IPS-20b (cell line): ENCODE results near the gene SLC6A18.
"Not testable (repeated sequence)": the region's sequence is repeated elsewhere in the genome, so short reads cannot be mapped to it uniquely, and the experiment has no call there.

Experiments
- H3K27ac ChIP-seq: one replicate; pipeline ENCODE4 v1.5.1; 2013; ENCODE audit warnings: low read length
- H3K27me3 ChIP-seq: 2 replicates; pipeline ENCODE4 v1.6.1; 2013; ENCODE audit warnings: mild to moderate bottlenecking, low read length, inconsistent platforms; ENCODE audit not compliant: insufficient read depth
- H3K36me3 ChIP-seq: 2 replicates; pipeline ENCODE4 v1.6.1; 2013; ENCODE audit warnings: low read depth, mild to moderate bottlenecking, inconsistent platforms, low read length, moderate library complexity; ENCODE audit not compliant: insufficient read depth
- H3K4me1 ChIP-seq: 2 replicates; pipeline ENCODE4 v1.6.1; 2013; ENCODE audit warnings: mild to moderate bottlenecking, control low read depth, inconsistent platforms, low read length, moderate library complexity; ENCODE audit not compliant: insufficient read depth
- H3K4me3 ChIP-seq: 2 replicates; pipeline ENCODE4 v1.5.1; 2013; ENCODE audit warnings: mild to moderate bottlenecking, low read length, inconsistent platforms
- H3K9ac ChIP-seq: 2 replicates; pipeline ENCODE4 v1.6.1; 2013; ENCODE audit warnings: low read depth, mild to moderate bottlenecking, inconsistent platforms, low read length, moderate library complexity
- H3K9me3 ChIP-seq: 2 replicates; pipeline ENCODE4 v1.6.1; 2013; ENCODE audit warnings: mild to moderate bottlenecking, low read depth, low read length, inconsistent platforms; ENCODE audit not compliant: insufficient read depth

SLC6A18 gene

GRCh38 chr5:1277781-1278180, 52.6 kb downstream of the SLC6A18 start:
- peaks cover 18% of the 10 kb centered on the region; the same call in 1 of the 2 replicates for H3K36me3 ChIP-seq
- no peak overlapping the region for H3K9ac ChIP-seq
- H3K4me1 ChIP-seq = no peaks in the 10 kb centered on the region
- H3K4me3 ChIP-seq = no peak overlapping the region
- H3K27me3 ChIP-seq = no peaks in the 10 kb centered on the region
- H3K9me3 ChIP-seq = no peaks in the 10 kb centered on the region
- no peak overlapping the region for H3K27ac ChIP-seq

- no peak overlapping the region for H3K27ac ChIP-seq
- H3K4me1 ChIP-seq = no peaks in the 10 kb centered on the region
- H3K27me3 ChIP-seq = no peaks in the 10 kb centered on the region
- no peak overlapping the region for H3K9ac ChIP-seq
- H3K9me3 ChIP-seq = no peaks in the 10 kb centered on the region
- peaks cover 18% of the 10 kb centered on the region; the same call in 1 of the 2 replicates for H3K36me3 ChIP-seq
- no peak overlapping the region for H3K4me3 ChIP-seq
Observed at GRCh38 chr5:1278216-1278615, 53.0 kb downstream of the SLC6A18 start.

DNA sequence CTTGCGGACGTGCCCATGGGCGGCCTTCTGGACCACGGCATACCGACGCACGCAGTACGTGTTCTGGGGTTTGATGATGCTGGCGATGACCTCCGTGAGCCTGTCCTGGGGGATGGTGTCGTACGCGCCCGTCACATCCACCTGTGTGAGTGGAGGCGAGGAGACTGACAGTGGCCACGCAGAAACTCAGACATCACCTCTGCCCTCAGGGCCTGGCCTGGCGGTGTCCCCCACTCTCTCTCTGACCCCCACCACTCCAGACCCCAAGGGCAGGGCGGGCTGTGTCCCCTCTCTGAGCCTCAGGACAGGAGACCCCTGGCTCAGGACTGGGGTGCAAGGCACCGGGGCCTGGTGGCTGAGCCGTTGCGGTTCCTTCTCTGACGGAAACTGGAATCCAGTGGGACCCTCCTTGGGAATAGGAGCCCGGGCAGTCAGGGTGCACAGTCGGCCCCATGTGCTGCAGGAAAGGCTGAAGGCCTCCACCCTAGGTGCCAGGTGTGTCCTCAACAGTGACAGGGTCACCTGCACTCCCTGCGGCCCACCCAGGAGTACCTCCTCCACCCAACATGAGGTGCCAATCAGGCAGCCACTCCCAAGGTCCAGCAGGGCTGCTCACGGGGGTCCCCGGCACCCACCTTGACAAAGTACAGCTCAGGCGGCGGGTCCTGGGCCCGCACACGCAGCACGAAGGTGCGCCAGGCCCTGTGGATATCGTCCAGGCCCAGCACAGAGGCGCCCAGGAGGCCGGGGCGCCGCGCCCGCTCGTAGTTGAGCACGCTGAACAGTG, 53.7 kb downstream of the SLC6A18 start:
- no peak overlapping the region for H3K9ac ChIP-seq
- H3K4me1 ChIP-seq = no peaks in the 10 kb centered on the region
- H3K9me3 ChIP-seq = no peaks in the 10 kb centered on the region
- peaks cover 18% of the 10 kb centered on the region; the same call in 1 of the 2 replicates for H3K36me3 ChIP-seq
- no peak overlapping the region for H3K4me3 ChIP-seq
- no peak overlapping the region for H3K27ac ChIP-seq
- no peaks in the 10 kb centered on the region for H3K27me3 ChIP-seq

DNA sequence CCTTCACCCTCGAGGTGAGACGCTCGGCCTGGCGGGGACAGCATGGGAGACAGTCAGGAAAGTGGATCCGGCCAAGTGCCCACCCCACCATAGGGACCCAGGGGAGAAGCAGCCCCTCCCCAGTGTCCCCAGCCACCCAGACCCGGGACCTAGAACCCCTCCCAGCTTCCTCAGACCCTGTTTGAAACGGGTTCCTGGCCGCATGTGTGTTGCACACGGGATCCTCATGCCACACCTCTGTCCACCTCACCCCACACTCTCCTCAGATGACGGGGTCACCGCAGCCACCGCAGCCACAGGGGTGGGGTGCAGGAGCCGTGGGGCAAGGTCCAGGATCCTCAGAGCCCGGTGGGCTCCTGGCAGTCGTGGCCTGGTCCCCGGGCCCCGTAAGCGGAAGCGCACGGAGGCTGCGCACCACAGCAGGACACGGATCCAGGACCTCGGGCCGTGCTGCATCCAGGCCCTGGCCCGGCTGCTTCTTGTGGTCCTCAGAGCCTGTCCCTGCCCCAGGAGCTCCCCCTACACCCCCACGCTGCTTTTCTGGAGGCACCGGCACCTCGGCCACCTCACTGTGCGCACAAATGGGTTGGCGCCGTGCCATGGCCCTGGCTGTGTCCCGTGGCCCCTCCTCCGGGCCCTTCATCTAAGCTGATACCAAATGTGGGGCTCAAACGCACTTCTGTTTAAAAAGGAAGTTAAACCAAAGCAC, 54.4 kb downstream of the SLC6A18 start:
- H3K9ac ChIP-seq = no peak overlapping the region
- no peak overlapping the region for H3K4me3 ChIP-seq
- no peaks in the 10 kb centered on the region for H3K4me1 ChIP-seq
- H3K27ac ChIP-seq = no peak overlapping the region
- no peaks in the 10 kb centered on the region for H3K27me3 ChIP-seq
- H3K9me3 ChIP-seq = no peaks in the 10 kb centered on the region
- peaks cover 18% of the 10 kb centered on the region; the same call in 1 of the 2 replicates for H3K36me3 ChIP-seq

DNA sequence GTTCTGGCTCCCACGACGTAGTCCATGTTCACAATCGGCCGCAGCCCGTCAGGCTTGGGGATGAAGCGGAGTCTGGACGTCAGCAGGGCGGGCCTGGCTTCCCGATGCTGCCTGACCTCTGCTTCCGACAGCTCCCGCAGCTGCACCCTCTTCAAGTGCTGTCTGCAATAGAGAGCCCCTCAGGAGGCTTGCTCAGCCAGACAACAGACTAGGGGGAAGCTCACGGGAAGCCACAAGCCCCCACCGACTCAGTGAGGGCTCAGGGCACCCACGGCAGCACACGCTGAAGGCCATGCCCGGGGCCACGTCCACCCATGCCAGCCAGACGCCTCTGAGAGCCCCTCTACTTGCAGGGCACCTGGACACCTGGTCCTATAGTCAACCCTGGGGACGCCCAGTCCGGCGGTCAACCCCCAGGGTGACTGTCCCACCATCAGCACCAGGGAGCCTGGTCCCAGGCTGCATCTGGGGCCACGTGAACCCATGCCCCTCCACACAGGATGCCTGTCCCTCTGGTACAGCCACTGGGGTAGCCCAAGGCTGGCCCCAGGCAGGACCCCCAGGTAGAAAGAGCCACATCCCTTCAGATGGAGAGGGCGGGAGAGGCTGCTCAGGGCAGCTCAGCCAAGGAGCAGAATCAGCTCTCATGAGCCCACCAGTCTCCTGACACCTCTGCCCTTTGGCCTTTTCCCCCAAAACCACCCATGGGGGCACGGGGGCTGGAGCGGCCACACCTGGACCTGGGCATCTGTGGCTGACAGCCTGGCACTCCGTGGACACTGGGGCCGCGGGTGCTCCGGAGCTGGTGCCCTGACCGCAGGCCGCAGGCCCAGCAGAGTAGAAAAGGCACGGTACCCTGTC, 55.2 kb downstream of the SLC6A18 start:
- no peak overlapping the region for H3K4me3 ChIP-seq
- no peaks in the 10 kb centered on the region for H3K27me3 ChIP-seq
- H3K27ac ChIP-seq = no peak overlapping the region
- H3K4me1 ChIP-seq = no peaks in the 10 kb centered on the region
- no peak overlapping the region for H3K9ac ChIP-seq
- H3K36me3 ChIP-seq = peaks cover 18% of the 10 kb centered on the region; the same call in 1 of the 2 replicates
- no peaks in the 10 kb centered on the region for H3K9me3 ChIP-seq

DNA sequence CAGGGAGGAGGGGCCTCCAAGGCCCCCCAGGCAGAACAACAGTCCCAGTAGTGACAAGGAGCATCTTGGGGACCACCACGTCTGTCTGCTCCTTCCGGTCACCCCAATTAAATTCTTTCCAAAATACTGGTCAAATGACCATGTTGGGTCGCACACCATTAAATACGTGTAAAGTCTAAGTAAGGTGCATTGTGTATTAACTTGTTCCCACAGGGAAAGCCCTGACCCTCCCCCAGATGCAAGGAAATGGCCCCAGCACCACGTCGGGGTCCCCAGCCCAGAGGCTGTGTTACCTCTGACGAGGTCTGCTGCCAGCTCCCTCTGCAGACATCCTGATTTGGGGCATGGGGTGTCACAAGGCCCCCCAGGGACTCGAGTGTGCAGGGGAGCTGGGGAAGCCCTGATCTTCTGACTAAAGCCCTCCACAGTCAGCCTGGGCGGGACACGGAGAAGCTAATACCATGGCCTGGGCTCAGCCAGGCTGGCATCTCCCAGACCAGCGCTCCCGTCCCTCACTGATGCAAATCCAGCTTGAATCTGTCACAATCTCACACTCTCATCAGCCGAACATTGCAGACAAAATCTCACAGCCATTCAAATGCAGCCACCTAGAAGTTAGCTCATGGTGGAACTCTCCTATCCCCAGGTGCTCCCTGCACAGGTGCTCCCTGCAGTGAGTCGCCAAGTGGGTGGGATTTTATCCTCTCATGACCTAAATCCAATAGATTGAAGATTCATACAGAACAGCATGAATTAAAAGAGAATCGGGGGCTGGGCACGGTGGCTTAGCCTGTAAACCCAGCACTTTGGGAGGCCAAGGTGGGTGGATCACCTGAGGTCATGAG, 56.1 kb downstream of the SLC6A18 start:
- Histone ChIP-seq H3K9me3 (no peaks in the 10 kb centered on the region), H3K4me3 (no peak overlapping the region), H3K4me1 (no peaks in the 10 kb centered on the region), H3K27me3 (no peaks in the 10 kb centered on the region), H3K27ac (no peak overlapping the region), H3K36me3 (peaks cover 18% of the 10 kb centered on the region; the same call in 1 of the 2 replicates), H3K9ac (no peak overlapping the region)

DNA sequence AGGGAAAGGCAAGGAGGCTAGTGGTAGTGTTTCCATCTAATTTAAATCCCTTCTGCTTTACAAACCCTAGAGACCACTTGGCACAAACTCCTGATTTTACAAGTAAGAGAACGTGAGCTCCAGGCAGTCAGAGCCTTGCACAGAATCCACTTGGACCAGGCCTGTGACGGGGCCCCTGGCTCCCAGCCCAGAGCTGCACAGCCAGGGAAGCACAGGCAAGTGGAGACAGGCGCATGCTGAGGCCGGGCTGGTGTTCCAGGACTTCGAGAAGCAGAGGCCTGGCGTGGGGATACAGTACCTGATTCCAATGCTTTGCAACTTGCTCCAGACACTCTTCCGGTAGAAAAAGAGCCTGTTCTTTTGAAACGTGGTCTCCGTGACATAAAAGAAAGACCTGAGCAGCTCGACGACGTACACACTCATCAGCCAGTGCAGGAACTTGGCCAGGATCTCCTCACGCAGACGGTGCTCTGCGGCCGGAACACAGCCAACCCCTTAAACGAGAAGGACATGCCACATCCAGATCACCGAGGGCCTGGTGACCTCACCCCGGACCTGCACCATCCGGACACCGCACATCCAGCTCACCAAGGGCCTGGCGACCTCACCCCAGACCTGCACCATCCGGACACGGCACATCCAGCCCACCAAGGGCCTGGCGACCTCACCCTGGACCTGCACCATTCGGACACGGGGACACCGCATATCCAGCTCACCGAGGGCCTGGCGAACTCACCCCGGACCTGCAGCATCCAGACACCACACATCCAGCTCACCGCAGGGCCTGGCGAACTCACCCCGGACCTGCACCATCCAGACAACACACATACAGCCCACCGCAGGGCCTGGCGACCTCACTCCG, 57.2 kb downstream of the SLC6A18 start:
- H3K36me3 ChIP-seq = peaks cover 15% of the 10 kb centered on the region; the same call in 1 of the 2 replicates
- no peak overlapping the region for H3K9ac ChIP-seq
- no peak overlapping the region for H3K4me3 ChIP-seq
- no peaks in the 10 kb centered on the region for H3K9me3 ChIP-seq
- H3K27ac ChIP-seq = no peak overlapping the region
- H3K27me3 ChIP-seq = no peaks in the 10 kb centered on the region
- no peaks in the 10 kb centered on the region for H3K4me1 ChIP-seq

DNA sequence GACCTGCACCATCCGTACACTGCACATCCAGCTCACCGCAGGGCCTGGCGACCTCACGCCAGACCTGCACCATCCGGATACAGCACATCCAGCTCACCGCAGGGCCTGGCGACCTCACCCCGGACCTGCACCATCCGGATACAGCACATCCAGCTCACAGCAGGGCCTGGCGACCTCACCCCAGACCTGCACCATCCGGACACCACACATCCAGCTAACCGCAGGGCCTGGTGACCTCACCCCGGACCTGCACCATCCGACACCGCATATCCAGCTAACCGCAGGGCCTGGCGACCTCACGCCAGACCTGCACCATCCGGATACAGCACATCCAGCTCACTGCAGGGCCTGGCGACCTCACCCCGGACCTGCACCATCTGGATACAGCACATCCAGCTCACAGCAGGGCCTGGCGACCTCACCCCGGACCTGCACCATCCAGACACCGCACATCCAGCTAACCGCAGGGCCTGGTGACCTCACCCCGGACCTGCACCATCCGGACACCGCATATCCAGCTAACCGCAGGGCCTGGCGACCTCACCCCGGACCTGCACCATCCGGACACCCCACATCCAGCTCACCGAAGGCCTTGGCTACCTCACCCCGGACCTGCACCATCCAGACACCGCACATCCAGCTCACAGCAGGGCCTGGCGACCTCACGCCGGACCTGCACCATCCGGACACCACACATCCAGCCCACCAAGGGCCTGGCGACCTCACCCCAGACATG, 58.0 kb downstream of the SLC6A18 start:
- not testable (repeated sequence) for H3K4me3 ChIP-seq, H3K9ac ChIP-seq, H3K4me1 ChIP-seq, H3K9me3 ChIP-seq, H3K27ac ChIP-seq, H3K27me3 ChIP-seq
- H3K36me3 ChIP-seq = peaks cover 11% of the 10 kb centered on the region; the same call in 1 of the 2 replicates

- H3K4me1 ChIP-seq, H3K27ac ChIP-seq, H3K9me3 ChIP-seq, H3K4me3 ChIP-seq, H3K9ac ChIP-seq, H3K36me3 ChIP-seq, H3K27me3 ChIP-seq: not testable (repeated sequence)
Observed at GRCh38 chr5:1283729-1284041, 58.5 kb downstream of the SLC6A18 start.

DNA sequence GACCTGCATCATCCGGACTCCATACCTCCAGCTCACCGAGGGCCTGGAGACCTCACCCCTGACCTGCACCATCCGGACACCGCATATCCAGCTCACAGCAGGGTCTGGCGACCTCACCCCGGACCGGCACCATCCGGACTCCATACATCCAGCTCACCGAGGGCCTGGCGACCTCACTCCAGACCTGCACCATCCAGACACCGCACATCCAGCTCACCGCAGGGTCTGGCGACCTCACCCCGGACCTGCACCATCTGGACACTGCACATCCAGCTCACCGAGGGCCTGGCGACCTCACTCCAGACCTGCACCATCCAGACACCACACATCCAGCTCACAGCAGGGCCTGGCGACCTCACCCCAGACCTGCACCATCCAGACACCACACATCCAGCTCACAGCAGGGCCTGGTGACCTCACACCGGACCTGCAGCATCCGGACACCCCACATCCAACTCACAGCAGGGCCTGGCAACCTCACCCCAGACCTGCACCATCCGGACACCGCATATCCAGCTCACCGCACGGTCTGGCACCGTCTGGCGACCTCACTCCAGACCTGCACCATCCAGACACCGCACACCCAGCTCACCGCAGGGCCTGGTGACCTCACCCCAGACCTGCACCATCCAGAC, 59.3 kb downstream of the SLC6A18 start:
- not testable (repeated sequence) for H3K27ac ChIP-seq, H3K4me3 ChIP-seq, H3K4me1 ChIP-seq, H3K36me3 ChIP-seq, H3K9ac ChIP-seq, H3K27me3 ChIP-seq, H3K9me3 ChIP-seq
